Kidney epithelial cell (primary cell): Measurements from ENCODE around the gene CDH23. TPM values are rescaled to one million over a fixed set of nuclear protein-coding genes. Genes with fewer than 3 reads are reported as not detected.

ENCODE experiments used
- DNase-seq: peaks from one replicate; pipeline ENCODE4 v3.0.0-alpha.2; 2010; ENCODE audit warnings: low read depth
- H3K27me3 ChIP-seq: 2 replicates; pipeline ENCODE4 v1.6.0; 2011; ENCODE audit warnings: low read length; ENCODE audit not compliant: control insufficient read depth, insufficient read depth
- H3K36me3 ChIP-seq: 2 replicates; pipeline ENCODE4 v1.5.1; 2011; ENCODE audit warnings: low read length; ENCODE audit not compliant: control insufficient read depth, insufficient read depth
- H3K4me3 ChIP-seq: 2 replicates; pipeline ENCODE4 v1.5.1; 2011; ENCODE audit warnings: low read depth, mild to moderate bottlenecking, control low read depth, low read length
- CTCF ChIP-seq: IDR thresholded peaks from 2 replicates; pipeline ENCODE4 v1.5.1; 2011; ENCODE audit warnings: mild to moderate bottlenecking, moderate library complexity, low read length, control low read depth, inconsistent platforms; ENCODE audit not compliant: insufficient read depth, poor library complexity, severe bottlenecking
- total RNA-seq: library from RNA; depleted of rRNA; stranded (reverse); fragments of >200 nt; gene quantifications from 2 replicates; pipeline ENCODE4 v1.2.3, GENCODE V29; 2015

CDH23 gene
- total RNA-seq, 1 donor from 2014 or later, result 0.04 TPM

GRCh38 chr10:71581376-71581775, 184.7 kb downstream of the CDH23 start:
- no peak for TF ChIP-seq CTCF

GRCh38 chr10:71582019-71582418, 185.3 kb downstream of the CDH23 start:
- TF ChIP-seq CTCF, result no peak
- H3K27me3 ChIP-seq, result peaks cover 18% of the 10 kb centered on the region
- no peak overlapping the region for H3K4me3 ChIP-seq
- DNase-seq, result peak; percentile 9
- no peaks in the 10 kb centered on the region for H3K36me3 ChIP-seq

More at GRCh38 chr10:71581376-71581775, 184.7 kb downstream of the CDH23 start:
- H3K4me3 ChIP-seq, result no peak overlapping the region
- peaks cover 20% of the 10 kb centered on the region for H3K27me3 ChIP-seq
- no peak for DNase-seq
- H3K36me3 ChIP-seq, result no peaks in the 10 kb centered on the region

GRCh38 chr10:71582506-71583475, 186.1 kb downstream of the CDH23 start:
- DNase-seq, result no peak
- Histone ChIP-seq H3K4me3 (no peak overlapping the region), H3K36me3 (no peaks in the 10 kb centered on the region), H3K27me3 (peaks cover 20% of the 10 kb centered on the region)
- no peak for TF ChIP-seq CTCF

GRCh38 chr10:71584461-71584860, 187.7 kb downstream of the CDH23 start:
- H3K4me3 ChIP-seq, result no peak overlapping the region
- H3K36me3 ChIP-seq, result no peaks in the 10 kb centered on the region
- peaks cover 20% of the 10 kb centered on the region for H3K27me3 ChIP-seq
- no peak for DNase-seq
- TF ChIP-seq CTCF, result no peak

GRCh38 chr10:71584902-71585563, 188.3 kb downstream of the CDH23 start:
- H3K4me3 ChIP-seq, result no peak overlapping the region
- no peak for TF ChIP-seq CTCF
- no peak for DNase-seq
- H3K27me3 ChIP-seq, result peaks cover 23% of the 10 kb centered on the region
- no peaks in the 10 kb centered on the region for H3K36me3 ChIP-seq
